Stimulated activated CD4-positive, alpha-beta T cell treated with anti-CD3 and anti-CD28 coated beads, Interleukin-2, amount 100 ng/mL, for 24 hours (primary cell): ENCODE results near the gene THBD.

Source experiments
- DNase-seq, 2 donors: peaks; one replicate each; pipeline ENCODE4 v3.0.0-alpha.2; 2020

The THBD gene, protein sequence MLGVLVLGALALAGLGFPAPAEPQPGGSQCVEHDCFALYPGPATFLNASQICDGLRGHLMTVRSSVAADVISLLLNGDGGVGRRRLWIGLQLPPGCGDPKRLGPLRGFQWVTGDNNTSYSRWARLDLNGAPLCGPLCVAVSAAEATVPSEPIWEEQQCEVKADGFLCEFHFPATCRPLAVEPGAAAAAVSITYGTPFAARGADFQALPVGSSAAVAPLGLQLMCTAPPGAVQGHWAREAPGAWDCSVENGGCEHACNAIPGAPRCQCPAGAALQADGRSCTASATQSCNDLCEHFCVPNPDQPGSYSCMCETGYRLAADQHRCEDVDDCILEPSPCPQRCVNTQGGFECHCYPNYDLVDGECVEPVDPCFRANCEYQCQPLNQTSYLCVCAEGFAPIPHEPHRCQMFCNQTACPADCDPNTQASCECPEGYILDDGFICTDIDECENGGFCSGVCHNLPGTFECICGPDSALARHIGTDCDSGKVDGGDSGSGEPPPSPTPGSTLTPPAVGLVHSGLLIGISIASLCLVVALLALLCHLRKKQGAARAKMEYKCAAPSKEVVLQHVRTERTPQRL

DNA sequence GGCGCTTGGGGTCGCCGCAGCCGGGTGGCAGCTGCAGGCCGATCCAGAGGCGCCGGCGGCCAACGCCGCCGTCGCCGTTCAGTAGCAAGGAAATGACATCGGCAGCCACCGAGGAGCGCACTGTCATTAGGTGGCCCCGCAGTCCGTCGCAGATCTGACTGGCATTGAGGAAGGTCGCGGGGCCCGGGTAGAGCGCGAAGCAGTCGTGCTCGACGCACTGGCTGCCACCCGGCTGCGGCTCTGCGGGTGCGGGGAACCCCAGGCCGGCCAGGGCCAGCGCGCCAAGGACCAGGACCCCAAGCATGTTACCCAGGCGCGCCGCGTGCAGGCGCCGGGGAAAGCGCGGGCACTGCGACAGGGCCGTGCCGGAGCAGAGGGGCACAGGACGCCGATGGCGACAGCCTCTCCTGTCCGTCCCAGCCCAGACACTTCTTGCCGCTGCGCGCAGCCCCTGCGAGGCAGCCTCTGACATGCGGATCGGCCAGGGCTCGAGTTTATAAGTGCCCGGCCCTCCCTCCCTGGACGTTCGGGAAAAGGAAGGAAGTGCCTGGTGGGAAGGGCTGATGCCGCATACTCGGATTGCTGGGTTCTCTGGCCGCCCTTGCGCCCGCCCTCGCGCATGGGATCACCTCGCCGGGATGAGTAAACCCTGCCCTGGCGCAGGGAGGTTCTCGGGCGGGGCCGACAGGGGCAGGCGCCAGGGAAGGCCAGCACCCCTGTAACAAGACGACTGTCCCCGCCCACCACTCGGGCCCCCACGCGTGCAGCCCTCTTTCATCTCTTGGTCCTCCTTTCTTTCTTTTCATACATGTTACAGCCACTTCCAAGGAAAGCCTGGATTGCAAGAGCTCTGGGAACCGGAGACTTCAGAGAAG lies at the start of gene THBD:
TSS of gene THBD (minus strand) at position 472 of the 875 bp plus-strand sequence. CDS start at position 304, 168 bp downstream.
- DNase-seq: peak in 1 of 2 donors; percentile 17

DNA sequence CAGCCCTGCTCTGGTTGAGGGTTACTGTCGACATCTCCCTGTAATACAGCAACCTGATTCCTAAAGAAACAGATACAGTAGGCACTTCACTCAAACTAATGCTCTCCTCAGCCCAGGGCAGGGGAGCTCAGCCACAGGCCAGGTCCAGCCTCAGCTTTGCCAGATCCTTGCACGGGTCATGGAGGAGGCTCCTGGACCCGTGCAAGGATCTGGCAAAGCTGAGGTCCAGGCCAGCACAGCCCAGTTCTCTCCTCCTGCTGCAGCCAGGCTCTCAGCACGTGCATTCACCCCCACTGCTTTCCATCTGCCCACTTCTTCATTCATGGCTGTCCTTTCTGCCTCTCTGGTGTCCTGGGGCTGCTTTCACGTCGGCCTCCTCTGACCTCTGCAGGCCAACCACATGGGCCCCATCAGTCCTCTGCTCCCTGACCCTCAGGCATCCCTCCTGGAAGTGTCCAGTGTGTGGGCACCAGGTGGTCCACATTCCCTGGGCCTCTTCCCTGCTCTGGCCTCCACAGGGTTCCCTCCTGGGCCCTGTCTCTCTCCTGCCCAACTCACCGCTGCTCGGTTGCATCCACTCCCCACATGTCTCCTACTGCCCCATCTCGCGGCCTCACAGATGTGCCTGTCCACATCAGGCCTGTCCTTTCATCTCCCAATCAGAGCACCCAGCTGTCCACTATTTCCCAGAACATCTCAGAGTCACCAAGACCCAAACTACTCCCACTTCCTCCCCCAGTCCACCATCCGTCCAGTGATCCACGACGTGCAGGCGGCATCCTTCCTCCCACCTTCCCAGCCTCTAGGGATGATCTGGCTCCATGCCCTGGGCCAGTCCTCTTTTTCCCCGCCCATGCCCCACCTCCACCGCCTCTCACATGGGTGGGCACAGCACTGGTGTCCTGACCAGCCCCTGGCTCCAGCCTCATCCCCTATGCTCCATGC lies 48.4 kb upstream of the THBD start:
- DNase-seq: no peak

DNA sequence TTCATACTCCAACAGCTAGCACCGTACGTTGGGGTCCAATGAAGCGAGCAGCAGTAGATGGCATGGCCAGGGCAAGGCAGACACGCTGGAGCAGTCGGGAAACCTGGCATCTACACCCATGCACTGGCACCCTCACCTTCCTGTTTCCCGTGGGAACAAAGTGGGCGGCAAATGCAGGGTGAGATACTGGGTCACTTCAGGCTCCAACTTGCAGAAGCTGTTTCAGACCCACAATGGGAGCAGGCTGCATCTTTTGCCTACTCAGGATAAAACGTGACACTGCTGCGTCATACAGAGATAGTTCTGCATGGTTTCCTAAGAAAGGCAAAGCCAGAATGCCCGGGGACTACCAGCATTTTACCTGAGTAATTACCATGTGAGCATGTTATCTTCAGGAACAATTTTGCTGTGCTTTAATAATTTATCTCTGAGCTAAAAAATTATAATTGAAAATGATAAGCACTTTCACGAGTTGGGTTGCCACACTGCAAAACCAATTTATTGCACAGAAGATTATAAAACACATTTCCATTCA lies 47.6 kb upstream of the THBD start:
- DNase-seq: no peak

DNA sequence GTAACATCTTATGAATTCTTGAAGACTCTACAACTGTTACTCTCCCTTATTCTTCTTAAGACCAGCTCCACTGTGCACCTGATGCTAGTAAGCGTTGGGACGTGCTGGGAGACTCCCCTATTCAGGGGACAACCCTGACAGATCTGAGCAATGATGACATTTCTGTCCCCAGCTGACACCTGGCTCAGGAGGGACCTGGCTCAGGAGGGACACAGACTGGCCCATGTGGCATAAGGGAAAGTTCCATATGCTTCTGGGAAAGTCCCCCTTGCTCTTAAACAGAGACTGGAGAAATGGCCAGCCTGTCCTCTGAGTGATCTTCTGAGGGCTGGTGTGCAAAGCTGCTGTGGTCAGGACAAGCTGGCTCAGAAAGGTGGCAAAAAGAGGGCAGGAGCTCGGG lies 46.6 kb upstream of the THBD start:
- DNase-seq: no peak

DNA sequence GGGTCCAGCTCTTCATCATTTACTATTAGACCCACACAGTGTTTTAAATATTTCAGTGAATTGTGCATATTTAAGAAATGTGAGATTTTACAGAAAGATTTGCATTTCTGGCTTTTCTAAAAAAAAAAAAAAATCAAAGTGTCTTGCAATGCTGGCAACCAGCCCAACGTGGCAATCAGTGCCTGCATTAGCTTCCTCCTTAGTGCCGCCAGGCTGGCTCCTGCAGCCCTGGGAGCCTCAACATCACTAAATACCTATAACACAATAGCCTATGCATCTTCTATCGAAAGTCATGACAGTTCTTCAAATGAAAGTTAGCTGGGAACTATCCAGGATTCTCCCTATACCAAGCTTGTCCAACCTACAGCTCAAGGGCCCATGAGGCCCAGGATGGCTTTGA lies 46.0 kb upstream of the THBD start:
- no peak for DNase-seq

DNA sequence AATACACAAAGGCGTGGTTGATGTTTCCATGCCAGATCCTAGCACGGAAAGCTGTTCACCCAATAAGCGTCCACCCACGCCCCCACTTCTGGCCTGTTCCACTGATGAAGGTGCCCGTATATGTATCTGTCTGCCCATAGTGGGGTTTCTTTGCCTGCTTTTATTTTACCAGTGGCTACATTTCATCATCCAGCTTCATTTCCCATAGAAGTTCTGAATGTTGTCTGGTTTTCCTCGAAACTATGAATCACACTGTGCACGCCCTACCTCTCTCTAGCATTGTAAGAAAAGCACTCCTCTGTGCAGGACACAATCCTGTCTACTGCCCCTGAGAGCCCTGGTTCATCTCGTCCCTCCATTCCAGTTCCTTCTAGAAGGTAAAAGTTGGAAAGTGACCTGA lies 45.5 kb upstream of the THBD start:
- no peak for DNase-seq

DNA sequence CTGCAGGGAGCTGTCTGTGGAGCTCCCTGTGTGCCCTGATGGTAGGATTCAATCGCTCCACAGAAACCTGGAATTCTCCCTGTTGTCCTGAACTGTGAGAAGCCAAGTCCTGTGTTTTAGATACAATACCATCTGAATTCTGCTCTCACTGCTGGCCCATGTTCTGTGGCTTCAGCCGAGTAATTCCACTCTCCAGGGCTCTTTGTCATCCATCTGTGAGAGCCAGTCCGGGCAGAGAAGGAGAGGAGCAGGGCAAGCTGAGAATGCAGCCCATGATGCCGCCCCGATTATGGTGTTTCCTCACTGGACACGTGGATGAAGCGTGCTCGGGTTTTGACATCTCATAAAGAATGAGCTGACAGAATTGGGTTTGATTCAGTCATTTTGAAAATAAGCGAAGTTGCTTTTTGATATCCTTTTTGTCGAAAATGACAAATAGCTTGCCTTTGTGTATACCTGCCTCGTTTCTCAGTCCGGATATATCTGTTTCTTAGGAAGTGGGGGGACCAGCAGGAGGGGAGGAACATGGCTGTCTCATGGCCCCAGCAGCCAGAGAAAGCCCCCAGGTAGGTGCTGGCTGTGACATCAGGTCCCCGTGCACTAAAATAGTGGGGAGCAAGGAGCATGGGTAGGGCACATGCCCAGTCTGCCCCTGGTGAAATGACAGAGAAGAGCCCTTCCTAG lies 44.9 kb upstream of the THBD start:
- DNase-seq: no peak

DNA sequence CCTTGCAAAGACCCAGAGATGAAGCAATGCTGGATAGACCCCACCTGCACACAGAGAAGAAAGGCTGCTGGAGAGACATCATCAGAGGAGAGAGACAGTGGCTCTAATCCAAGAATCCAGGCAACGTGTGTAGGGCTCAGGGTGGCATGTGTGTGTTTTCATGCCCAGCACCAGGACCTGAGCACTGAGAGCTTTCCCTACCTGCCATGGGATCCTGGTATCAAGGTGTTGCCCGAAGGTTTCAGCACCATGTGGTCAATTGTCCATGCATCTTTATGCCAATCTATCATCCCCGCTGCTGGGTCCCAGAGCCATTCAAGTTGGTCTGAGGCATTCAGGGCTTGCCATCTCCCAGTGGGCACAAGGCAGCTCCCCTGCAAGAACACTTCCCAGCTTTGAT lies 44.1 kb upstream of the THBD start:
- DNase-seq: no peak

DNA sequence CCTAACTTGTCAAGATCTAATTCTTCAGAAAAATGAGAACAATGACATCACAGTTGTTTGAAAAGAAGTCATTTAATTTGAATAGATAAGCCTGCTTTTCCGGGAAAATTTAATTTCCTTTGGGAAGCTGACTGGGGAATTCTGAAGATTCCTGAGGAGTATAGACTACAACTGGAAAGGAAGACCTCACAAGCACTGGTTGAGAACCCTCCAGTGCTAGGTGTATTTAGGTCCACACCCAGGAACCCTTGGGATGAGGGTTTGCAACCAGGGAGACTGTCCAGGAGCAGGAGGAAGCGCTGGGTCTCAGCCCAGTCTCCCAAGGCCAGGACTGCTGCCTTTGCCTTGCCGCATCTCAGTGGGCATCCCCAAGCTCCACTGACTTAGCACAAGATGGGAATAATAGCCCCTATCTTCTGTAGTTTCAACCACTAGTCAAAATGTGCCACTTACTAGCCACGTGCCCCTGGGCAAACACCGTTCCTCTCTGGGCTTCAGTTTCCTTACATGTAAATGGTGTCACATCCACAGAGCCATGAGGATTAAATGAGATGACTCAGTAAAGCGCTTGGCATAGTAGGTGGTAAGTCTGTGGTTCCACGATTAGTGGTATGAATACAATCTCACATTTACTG lies 43.5 kb upstream of the THBD start:
- no peak for DNase-seq

DNA sequence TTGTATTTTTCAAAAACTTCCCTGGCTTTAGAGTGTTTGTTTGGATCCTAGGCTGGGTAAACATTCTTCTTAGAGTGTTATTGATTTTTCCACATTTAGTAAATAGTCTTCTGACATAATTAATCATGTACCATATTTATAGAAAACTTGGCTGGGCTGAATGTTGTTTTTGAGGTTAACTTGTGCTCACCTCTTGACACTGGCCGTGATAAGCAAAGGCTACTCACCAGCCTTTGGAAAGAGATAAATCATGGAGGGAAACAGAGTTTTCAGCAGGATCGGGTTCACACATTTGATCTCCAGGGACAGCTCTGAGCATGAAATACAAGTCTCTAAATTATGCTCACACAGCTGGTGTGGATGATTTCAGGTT lies 42.9 kb upstream of the THBD start:
- no peak for DNase-seq

DNA sequence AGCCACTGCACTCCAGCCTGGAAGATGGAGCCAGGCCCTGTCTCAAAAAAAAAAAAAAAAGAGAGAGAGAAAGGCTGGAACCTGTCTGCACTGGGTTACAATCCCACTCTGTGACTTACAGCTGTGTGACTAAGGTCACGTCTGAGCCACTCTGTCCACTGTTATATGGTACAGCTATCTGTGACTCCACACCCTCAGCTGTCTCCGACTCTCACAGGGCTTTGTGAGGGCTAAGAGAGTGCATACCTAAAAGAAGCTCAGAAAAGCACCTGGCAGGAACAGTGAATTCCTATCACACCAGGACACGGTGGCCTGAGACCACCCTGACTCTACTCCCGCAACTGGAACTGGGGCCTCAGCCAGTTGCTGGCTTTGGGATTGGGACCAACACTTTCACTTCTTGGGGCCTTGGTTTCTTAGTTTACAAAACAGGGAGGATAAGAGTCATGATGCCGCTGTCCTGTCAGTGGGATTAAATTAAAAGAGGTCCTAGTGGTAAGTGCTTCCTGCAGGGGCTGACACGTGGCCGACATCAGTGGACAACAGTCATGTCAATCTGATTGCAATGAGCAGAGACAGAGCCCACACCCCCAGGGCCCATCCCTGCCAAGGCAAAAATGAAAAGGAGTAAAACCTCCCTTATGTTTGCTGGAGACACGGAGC lies 42.4 kb upstream of the THBD start:
- DNase-seq: no peak

DNA sequence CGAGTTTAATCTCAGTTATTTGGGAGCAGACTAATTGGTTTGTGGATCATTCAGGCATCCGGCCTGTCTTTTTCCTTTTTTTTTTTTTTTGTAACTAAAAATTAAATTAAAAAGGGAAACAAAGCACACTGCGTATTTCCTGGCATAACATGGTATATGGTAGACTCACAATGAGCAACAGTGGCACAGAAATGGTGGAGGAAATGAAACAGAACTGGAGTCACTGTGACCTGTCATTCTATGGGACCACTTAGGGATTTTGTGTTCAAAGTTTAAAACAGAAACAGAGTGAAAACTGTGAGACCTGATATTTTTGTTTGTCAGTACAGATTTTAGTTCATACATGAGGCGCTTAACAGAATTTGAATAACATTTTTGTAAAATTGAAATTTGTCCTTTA lies 41.4 kb upstream of the THBD start:
- DNase-seq: no peak

DNA sequence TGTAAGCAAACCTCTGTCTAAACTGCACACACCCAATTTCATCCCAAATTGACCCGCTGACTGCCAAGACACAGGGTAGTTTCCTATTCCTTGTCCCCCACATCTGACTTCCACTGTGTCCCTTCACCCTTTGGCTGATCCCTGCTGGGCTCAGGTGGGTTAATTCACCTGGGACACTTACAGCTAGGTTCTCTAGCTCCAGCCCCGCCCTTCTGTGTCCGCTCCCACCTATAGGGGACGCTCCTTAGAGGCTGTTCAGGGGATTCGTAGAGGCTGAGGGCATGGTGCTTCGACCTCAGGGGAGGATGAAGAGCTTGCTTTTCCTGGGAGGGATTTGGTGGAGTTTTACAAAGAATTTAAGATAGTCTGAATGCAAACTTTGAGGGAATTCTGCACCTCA lies 40.7 kb upstream of the THBD start:
- no peak for DNase-seq

DNA sequence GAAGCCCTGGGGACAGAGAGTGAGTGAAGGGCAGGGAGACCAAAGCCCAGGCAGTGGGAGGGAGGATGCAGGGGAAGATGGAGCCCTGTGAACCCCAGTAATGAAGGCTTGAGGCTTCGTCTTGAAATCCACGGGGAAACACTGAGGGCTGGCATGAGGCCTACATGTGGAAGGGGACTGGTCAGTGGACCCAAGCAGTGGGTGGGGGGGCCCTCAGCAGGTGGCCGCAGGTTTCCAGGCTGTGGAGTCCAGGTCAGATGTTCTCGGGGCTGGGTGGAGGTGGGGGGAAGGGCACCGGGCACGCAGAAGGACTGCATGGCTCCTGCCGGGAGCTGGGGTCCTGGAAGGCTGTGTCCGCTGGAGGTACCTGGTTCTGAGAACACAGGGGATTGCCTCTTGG lies 39.4 kb upstream of the THBD start:
- no peak for DNase-seq

DNA sequence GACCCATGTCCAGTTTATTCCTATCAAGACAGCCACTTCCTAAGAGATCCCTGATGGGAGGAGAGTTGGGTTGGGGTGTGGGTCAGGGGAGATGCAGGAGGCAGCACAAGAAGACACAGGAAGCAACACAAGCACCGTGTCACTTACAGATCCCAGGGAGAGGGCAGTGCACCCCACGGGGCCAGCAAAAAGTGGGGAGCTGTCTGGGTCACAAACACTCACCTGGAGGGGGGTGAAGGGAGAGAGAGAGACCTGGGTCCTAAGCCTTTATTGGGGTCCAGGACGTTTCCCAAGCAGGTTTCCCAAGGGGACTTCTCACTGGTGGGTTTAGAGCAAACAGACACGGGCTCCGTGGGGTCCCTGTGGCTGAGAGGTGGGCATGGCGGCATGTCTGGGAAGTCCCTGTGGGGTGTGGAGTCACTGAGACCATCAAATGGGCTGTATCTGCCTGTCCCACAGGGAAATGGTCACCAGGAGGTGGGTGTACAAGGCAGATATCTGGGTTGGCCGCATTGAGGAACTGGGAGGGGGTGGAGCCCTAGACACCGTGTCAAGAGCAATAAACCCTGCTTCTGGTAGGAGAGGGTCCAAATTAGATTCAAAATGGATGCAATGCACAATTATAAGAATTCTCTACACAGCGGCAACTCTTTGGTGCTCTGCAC lies 38.2 kb upstream of the THBD start:
- DNase-seq: no peak

DNA sequence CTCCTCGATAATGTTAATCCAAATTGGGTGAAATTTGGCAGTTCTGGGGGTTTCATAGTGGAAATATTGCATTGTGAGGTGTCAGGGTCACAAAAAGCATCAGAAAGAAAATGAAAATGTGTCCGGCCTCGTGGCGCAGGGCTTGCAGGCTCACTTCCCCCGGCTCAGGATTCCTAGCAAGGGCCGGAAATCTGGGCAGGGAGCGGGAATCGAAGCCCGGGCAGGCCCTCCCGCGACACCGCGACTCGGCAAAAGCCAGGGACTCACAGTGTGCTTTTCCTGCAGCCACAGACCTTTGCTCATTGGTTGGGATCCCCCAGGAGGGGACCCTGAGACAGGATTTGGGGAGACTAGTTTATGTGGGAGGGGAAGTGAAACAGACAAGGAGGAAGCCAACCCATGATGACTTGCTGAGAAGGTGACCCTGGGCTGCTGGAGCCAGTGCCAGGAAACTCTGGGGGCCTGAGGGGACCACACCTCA lies 37.5 kb upstream of the THBD start:
- DNase-seq: no peak

DNA sequence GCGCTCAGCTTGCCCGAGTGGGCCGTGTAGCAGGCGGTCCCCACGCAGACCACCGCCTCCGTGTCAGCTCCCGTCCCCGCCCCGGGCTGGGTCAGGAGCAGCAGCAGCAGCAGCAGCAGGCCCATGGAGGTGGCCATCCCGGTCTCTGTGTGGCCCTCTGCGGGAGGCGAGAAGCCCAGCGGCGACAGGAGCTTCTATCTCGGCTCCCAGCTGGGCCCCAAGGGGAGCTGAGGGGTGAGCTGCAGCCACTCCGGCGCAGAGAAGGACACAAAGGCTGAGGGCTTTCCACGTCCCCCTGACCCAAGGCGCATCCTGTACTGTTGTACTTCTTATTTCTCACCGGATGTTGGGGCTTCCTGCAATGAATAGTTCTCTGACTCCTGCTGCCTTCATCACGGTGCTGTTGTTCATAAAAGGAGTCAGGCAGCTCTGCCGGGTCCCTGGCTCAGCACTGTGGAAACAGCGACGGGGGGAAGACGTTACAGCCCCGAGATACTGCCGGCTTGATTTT lies 36.6 kb upstream of the THBD start, which contains the start of gene CD93:
TSS of gene CD93 (minus strand) at position 269 of the 511 bp plus-strand sequence. CDS start at position 137, 132 bp downstream.
- DNase-seq: peak in 1 of 2 donors; percentile 18

DNA sequence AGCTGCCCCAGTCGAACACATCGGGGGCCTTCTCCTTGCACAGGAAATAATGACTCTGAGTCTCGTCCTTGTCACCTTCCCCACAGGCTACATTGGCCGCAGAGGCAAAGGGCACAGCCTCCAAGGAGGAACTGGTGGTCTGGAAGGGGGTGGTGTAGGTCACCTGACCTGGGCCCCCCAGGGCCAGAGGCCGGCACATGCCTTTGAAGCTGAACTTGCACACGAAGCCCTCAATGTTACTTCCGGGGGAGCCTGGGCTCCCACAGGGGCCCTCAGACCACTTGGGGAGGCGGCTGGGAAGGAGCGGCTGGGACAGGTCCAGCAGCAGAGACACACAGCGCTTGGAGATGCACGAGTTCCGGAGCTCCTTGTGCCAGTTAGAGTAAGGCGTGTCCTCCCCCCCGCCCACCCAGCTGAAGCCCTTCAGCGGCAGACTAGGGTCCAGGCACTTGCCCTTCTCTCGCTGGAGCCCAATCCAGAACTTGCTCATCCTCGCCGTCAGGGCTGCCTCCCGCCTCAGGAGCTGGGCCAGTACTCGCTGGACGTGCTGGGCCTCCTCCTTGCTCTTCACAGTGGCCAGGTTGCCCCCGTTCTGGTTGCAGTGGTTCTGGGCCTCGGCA lies 36.1 kb upstream of the THBD start:
- no peak for DNase-seq

DNA sequence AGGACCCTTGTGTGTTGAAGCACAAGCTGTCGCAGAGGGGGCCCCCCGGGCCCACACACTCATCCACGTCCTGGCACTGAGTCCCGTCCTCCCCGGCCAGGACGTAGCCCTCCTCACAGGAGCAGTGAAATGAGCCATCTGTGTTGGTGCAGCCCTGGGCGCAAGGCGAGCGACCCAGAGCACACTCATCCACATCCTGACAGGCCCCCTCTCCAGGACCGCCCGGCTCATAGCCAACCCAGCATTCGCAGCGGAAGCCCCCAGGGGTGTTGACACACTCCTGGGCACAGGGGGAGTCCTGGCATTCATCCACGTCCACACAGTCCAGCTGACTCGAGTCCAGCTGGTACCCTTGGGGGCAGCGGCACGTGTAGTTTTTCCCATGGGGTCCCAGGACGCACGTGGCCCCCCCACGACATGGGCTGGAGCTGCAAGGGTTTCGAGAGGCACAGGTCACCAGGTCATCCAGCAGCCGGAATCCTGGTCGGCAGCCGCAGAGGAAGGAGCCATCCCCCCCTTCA lies 35.4 kb upstream of the THBD start:
- no peak for DNase-seq
